HG03558 (cell line): Measurements from ENCODE around the gene RNF103.
"Not testable (repeated sequence)": the region's sequence is repeated elsewhere in the genome, so short reads cannot be mapped to it uniquely, and the experiment has no call there.

Experiments
- ATAC-seq: cut with Tn5 transposase; IDR thresholded peaks from one replicate; pipeline ENCODE4 v1.9.1; 2021; ENCODE audit warnings: moderate number of reproducible peaks; ENCODE audit not compliant: unreplicated experiment; ENCODE audit errors: extremely low read depth

The RNF103 gene

GRCh38 chr2:86625096-86625495 lies 1.4 kb upstream of the RNF103 start:
- no peak for ATAC-seq

GRCh38 chr2:86624267-86624547 lies 542 bp upstream of the RNF103 start:
- ATAC-seq: no peak

- peak; percentile 21 for ATAC-seq
Measured at GRCh38 chr2:86623043-86623493, 597 bp downstream of the RNF103 start.

- no peak for ATAC-seq
Measured at GRCh38 chr2:86622519-86623042, 1.1 kb downstream of the RNF103 start.

GRCh38 chr2:86621280-86621943 lies 2.3 kb downstream of the RNF103 start:
- no peak for ATAC-seq

- ATAC-seq: no peak
Measured at GRCh38 chr2:86617738-86618137, 5.9 kb downstream of the RNF103 start.

GRCh38 chr2:86617153-86617552 lies 6.5 kb downstream of the RNF103 start:
- ATAC-seq: no peak

GRCh38 chr2:86616502-86616901 lies 7.2 kb downstream of the RNF103 start:
- no peak for ATAC-seq

- no peak for ATAC-seq
Measured at GRCh38 chr2:86615596-86615995, 8.1 kb downstream of the RNF103 start.

GRCh38 chr2:86613515-86613914 lies 10.2 kb downstream of the RNF103 start:
- no peak for ATAC-seq

GRCh38 chr2:86610871-86611270 lies 12.8 kb downstream of the RNF103 start:
- ATAC-seq: no peak

- ATAC-seq: no peak
Measured at GRCh38 chr2:86608832-86609410, 14.7 kb downstream of the RNF103 start.

- no peak for ATAC-seq
Measured at GRCh38 chr2:86603905-86604304, 19.8 kb downstream of the RNF103 start.

GRCh38 chr2:86598966-86599365 lies 24.7 kb downstream of the RNF103 start:
- ATAC-seq: no peak

- no peak for ATAC-seq
Measured at GRCh38 chr2:86596118-86596517, 27.5 kb downstream of the RNF103 start.

- ATAC-seq: no peak
Measured at GRCh38 chr2:86593266-86593665, 30.4 kb downstream of the RNF103 start.

GRCh38 chr2:86592547-86593230 lies 31.0 kb downstream of the RNF103 start:
- ATAC-seq: no peak

- ATAC-seq: not testable (repeated sequence)
Measured at GRCh38 chr2:86589701-86590100, 34.0 kb downstream of the RNF103 start.

GRCh38 chr2:86584151-86584913 lies 39.3 kb downstream of the RNF103 start:
- ATAC-seq: no peak

GRCh38 chr2:86580560-86580959 lies 43.1 kb downstream of the RNF103 start:
- ATAC-seq: no peak
